Measurements from ENCODE around the gene EFNA2.

DNA sequence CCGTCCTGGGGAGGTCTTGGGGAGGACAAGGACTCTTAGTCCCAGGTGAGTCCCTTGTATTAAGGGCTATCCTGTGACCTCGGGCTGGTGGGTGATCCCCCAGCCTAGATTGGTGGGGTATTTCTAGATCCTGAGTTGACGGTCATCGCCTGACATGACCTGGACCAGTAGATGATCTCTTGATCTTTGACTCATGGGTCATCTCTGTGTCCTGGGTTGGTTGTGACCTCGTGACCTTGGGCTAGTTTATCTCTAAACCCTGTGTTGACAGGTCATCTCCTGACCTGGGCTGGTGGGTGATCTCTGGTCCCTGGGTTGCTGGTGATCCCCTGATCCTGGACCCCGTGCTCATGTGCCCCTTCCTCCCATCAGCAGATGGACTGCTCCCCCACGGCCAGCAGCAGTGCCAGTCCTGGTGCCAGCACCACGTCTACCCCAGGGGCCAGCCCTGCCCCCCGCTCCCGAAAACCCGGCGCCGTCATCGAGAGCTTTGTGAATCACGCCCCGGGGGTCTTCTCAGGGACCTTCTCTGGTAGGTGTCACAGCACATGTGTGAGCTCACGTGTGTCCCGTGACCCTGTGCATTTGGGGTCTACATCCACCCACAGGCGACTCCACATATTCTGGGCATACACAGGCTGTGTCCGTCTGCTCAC lies 31.0 kb upstream of the EFNA2 start:
- TF ChIP-seq EZH2phosphoT487 (IDR thresholded peaks at IDR 0.05; ENCODE audit: borderline replicate concordance, low read length), result no peak
- TF ChIP-seq CTCF (conservative IDR thresholded peaks at IDR 0.05; ENCODE audit: low read depth, low read length), result no peak
- TF ChIP-seq EZH2 (IDR thresholded peaks at IDR 0.05; ENCODE audit: low read length, unreplicated experiment), result no peak

Data from PC-3 (cell line).